Pons (tissue), 1 donor: Measurements from ENCODE around the gene TM7SF2.
"Not testable (repeated sequence)": the region's sequence is repeated elsewhere in the genome, so short reads cannot be mapped to it uniquely, and the experiment has no call there.

Experiments used
- DNase-seq: peaks from one replicate; pipeline ENCODE4 v3.0.0-alpha.2; 2016; ENCODE audit warnings: low spot score

TM7SF2 gene

DNA sequence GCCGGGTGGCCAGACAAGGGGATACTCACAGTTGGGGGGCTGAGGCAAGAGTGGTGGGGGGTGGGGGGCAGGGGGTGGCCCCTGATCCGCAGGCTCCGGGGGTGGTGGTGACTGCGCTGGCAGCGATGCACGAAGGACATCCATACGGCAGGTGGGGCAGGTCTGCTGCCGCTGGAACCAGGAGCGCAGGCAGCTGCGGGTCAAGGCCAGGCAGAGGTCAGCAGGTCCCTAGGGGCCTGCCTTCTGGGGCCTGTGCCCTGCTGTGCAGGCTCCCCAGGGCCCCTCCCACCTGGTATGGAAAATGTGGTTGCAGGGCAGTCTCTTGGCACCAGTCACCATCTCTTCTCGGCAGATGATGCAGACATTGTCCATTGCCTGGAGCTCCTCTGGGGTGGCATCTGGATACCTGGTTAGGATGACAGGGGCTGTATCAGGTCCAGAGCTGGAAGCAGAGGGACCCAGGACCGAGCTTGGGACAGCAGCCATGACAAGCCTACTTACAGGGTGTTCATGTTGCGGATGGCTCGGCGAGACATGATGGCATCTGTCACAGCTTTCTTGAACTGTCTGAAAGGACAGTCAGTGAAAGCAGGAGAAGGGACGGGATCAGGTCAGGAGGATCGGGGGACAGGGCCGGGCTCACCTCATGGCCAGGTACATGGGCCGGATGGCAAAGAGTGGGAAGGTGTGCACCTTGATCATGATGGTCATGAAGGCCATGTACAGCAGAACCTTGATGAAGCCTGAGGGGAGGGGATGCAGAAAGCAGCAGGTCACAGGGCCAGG lies 19.2 kb downstream of the TM7SF2 start:
- no peak for DNase-seq

GRCh38 chr11:65131417-65131776 lies 19.7 kb downstream of the TM7SF2 start:
- no peak for DNase-seq

DNA sequence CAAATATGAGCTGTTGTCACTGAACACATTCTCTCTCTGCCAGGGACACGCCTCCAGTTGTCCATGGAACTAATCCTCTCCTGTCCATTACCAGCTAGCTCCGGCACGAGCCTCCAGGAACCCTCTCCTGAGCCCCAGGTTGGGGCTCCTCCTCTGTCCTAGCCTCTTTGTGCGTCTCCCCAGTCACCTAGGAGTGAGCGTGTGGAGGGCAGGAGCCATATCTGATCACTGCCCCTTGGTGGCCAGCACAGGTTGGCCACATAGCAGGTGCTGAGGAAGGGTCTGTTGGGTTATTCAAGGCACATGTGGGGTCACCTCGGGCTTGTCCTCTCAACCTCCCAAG lies 20.2 kb downstream of the TM7SF2 start:
- no peak for DNase-seq

DNA sequence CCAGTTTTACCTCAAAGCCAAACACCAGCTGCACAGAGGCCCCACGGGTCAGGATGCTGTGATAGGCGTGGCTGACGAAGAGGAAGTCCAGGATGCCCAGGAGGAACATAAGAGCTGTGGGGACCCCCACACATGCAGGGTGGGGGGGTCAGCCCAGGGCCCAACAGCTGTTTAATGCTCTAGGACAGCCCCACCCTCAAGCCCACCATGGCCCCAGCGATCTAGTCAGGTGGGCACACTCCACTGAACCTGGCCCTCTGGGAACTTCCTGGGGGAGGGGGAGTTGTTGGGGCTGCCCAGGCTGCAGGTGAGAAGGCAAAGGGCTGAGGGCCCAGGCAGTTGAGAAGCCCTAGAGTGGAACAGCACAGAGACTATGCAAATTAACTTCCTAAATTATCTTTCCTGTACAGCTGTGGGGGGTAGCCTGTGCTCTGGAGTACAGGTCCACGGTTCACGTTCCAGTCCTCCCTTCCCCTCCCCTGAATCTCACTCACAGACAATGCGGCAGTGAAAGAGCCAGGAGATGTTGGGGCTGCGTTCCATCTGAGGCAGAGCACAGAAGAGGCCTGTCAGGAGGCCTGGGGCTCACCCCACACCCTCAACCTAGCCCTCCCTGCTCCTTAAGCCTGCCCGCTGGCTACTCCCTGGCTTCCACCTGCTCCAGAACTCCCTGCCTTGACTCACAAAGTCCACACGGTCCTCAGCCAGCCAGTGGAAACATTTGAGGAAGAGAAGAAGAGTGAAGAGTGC lies 20.7 kb downstream of the TM7SF2 start:
- DNase-seq: no peak

DNA sequence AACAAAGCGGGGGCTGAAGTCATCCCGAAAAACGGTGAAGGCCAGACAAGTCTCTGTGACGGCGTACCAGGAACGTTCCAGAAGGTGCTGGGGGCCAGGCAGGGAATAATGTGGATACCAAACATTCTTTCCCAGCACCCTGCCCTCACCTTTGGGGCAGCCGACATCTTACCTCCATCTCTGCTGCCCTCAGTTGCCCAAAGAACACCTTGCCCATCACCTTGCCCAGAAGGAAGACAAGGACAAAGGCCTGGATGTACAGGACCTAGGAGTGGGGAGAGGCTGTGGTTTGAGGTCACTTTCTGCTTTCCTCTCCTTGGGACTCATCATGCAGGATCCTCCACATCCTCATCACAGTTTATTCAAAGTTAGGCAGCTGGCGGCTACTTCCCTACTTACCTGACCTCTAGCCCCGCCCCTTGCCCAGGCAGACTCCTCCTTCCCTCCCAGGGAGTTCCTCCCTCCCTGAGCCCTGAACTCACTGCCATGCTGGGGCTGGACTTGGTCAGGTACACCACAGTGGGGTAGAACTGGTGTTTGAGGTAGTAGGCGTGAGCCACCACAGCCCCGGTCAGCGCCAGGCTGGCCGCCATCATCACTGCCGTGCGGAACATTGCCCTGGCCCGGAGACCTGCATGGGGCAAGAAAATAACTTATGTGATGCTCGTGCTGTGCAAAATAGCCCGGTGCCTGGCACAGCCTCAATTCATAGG lies 21.5 kb downstream of the TM7SF2 start:
- no peak for DNase-seq

DNA sequence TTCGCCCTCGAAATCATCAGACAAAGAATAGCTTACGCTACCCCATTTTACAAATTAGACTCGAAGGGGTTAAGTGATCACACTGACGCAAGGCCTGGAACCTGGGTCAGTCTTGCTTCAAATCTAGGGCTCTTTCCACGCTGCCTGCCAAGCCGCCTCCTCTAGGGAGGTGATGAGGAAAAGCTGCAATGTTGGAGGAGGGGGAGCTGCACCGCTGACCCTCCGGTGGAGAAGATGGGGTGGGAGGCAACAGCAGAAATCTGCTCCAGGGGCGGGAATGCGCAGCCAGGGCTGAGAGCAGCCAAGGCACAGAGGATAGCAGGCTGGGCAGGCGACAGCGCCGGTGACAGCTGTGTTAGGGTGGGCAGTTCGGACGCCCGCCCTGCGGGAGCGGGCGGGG lies 22.1 kb downstream of the TM7SF2 start:
- no peak for DNase-seq

GRCh38 chr11:65134240-65134951 lies 22.7 kb downstream of the TM7SF2 start, which contains the start of gene SYVN1:
TSS of gene SYVN1 (minus strand) at chr11:65134519. CDS start at chr11:65133601, 918 bp downstream.
- DNase-seq: peak; percentile 92

DNA sequence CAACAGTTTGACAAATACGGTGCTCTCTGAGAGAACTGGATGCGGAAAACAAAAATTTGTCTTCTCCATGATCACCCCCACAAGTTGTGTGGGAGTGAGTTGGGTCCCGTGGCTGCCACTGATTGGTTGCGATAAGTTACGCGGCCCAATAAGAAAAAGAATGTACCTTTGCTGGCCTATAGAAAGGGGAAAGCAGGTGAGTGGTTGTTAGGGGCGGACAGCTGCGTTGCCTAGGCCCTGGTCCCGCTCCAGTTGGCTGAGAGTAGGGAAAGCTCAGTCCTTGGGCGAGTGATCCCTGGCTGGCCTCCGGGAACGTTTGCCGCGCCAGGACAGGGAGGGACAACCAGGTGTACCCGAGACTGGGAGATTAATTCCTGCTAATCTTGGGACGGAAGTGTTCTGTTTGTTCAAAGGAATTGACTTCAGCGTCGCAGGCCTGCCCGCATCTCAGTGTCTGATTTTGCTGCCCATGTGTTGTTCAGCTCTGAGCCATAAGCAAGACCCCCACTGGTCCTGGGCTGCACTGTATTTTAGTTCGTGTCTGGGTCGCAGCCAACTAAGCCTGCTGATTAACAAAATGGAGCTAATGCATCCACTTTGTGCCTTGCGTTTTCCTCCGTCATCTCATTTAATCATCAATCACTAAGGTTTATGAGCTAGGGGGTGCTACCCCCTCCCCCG lies 23.4 kb downstream of the TM7SF2 start:
- peak; percentile 95 for DNase-seq

- DNase-seq: no peak
Measured at GRCh38 chr11:65135633-65136145, 24.0 kb downstream of the TM7SF2 start.

- DNase-seq: no peak
Measured at GRCh38 chr11:65136515-65137096, 24.9 kb downstream of the TM7SF2 start.

- DNase-seq: no peak
Measured at GRCh38 chr11:65141896-65142494, 30.3 kb downstream of the TM7SF2 start.

- no peak for DNase-seq
Measured at GRCh38 chr11:65147352-65148075, 35.8 kb downstream of the TM7SF2 start.

GRCh38 chr11:65148657-65149056 lies 37.0 kb downstream of the TM7SF2 start:
- no peak for DNase-seq

DNA sequence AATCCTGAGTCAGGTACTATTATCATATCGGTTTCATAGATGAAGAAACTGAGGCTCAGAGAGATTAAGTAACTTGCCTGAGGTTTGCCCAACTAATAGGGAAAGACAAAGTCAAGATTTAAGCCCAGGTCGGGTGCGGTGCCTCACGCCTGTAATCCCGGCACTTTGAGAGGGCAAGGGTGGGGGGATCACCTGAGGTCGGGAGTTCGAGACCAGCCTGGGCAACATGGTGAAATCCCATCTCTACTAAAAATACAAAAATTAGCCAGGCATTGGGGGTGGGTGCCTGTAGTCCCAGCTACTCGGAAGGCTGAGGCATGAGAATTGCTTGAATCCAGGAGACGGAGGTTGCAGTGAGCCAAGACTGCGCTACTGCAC lies 38.4 kb downstream of the TM7SF2 start:
- DNase-seq: not testable (repeated sequence)

- DNase-seq: peak; percentile 78
Measured at GRCh38 chr11:65150509-65151299, 39.0 kb downstream of the TM7SF2 start.

GRCh38 chr11:65151331-65151899 lies 39.7 kb downstream of the TM7SF2 start:
- no peak for DNase-seq

DNA sequence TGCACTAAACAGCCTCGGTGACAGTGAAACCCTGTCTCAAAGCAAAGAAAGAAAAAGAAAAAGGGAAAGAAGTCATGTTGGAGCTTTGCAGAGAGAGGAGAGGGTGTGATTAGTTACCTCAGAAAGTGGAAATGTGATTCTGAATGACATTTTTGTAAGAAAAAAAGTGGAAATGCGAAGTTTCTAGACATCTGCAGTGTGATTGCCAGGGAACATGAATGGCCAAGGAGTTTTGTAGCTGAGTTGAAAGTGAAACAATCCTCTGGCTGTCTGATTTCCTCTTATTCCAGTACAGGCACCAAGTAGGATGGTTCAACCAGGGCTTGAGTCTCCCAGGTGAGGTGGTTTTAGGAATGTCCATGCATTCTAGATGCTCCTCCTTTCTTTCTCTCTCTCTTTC lies 40.5 kb downstream of the TM7SF2 start:
- DNase-seq: no peak

DNA sequence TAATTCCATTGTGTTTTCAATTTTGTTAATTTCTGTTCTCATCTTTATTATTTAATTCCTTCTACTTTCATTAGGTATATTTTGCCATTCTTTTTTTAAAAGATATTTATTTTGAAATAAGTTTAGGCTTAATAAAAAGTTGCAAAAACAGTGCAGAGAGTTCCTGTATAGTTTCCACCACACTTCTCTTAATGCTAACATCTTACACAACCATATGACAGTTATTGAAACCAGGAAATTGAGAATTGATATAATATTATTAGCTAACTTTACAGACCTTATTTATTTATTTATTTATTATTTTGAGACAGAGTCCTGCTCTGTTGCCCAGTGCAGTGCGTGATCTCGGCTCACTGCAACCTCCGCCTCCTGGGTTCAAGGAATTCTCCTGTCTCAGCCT lies 44.6 kb downstream of the TM7SF2 start:
- DNase-seq: no peak

DNA sequence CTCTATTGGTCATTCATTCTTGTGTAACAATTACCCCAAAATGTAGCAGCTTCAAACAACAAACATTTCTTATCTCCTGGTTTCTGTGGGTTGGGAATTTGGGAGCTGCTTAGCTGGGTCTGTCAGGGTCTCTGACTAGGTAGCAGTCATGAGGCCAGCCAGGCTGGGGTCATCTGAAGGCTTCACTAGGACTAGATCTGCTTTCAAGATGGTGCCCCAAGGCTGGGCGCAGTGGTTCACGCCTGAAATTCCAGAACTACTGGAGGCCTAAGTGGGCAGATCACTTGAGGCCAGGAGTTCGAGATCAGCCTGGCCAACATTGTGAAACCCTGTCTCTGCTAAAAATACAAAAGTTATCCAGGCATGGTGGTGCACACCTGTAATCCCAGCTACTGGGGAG lies 45.3 kb downstream of the TM7SF2 start:
- DNase-seq: no peak
